GM23338 (cell line): ENCODE results near the gene HDAC11.

ENCODE experiments used
- CREB1 ChIP-seq: fragments of 250-450 bp; sonication (Bioruptor Pico); IDR thresholded peaks from 2 replicates; pipeline ENCODE4 v1.5.0; 2020; ENCODE audit warnings: low read depth, mild to moderate bottlenecking, moderate library complexity
- EZH2 ChIP-seq: fragments of 200-600 bp; sonication (generic); IDR thresholded peaks from one replicate; pipeline ENCODE4 v1.8.0; 2017; ENCODE audit warnings: antibody characterized with exemption, mild to moderate bottlenecking, low read depth; ENCODE audit not compliant: unreplicated experiment
- EZH2phosphoT487 ChIP-seq: fragments of 200-600 bp; sonication (generic); IDR thresholded peaks from one replicate; pipeline ENCODE4 v1.8.1; 2018; ENCODE audit warnings: antibody characterized with exemption; ENCODE audit not compliant: unreplicated experiment
- JUNB ChIP-seq: IDR thresholded peaks from one replicate; pipeline ENCODE4 v1.6.1; 2016; ENCODE audit warnings: antibody characterized with exemption; ENCODE audit not compliant: unreplicated experiment
- POLR2AphosphoS5 ChIP-seq: IDR thresholded peaks from 2 replicates; pipeline ENCODE4 v1.6.1; 2016; ENCODE audit warnings: antibody characterized with exemption, low read depth
- ZNF114 ChIP-seq: fragments of 250-450 bp; sonication (Bioruptor Pico); IDR thresholded peaks from 2 replicates; pipeline ENCODE4 v1.5.0; 2020; ENCODE audit warnings: mild to moderate bottlenecking, moderate library complexity
- TF ChIP-seq, protein P1 (sequence below), 2 experiments: fragments of 200-600 bp in 1 of 2; sonication (generic) in 1 of 2; conservative IDR thresholded peaks; 2 replicates each; pipeline versions ENCODE4 v1.5.1 to v1.6.1; 2016 to 2017; ENCODE audit warnings: antibody characterized with exemption in 2 of 2, low read depth in 2 of 2, mild to moderate bottlenecking in 2 of 2, moderate library complexity in 1 of 2
- TF ChIP-seq, protein P2 (sequence below): IDR thresholded peaks from one replicate; pipeline ENCODE4 v1.6.1; 2018; ENCODE audit warnings: antibody characterized with exemption; ENCODE audit not compliant: unreplicated experiment
- TF ChIP-seq, protein P3 (sequence below): IDR thresholded peaks from 2 replicates; pipeline ENCODE4 v1.6.1; 2016; ENCODE audit warnings: antibody characterized with exemption
- TF ChIP-seq, protein P4 (sequence below): fragments of 250-450 bp; sonication (Bioruptor Pico); IDR thresholded peaks from 2 replicates; pipeline ENCODE4 v1.5.0; 2020; ENCODE audit warnings: mild to moderate bottlenecking, moderate library complexity

DNA sequence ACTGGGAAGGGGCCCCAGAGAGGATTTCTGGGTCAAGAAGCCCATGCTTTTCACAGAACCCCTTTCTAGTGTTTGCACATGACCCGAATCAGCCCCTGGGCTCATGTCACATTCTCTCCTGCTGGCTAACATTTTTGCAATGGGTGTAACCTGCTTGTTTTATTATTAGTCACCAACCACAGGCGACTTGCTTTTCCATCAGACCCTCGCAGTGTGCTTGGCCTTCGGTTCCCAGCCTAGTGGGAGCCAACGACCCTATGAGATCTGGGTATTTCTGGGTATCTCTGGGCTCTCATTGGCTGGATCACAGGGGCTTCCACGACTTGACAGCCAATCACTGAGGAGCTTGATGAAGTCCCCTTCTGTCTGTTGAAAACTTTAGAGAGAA, 57.8 kb downstream of the HDAC11 start:
- TF ChIP-seq, protein P1, sequence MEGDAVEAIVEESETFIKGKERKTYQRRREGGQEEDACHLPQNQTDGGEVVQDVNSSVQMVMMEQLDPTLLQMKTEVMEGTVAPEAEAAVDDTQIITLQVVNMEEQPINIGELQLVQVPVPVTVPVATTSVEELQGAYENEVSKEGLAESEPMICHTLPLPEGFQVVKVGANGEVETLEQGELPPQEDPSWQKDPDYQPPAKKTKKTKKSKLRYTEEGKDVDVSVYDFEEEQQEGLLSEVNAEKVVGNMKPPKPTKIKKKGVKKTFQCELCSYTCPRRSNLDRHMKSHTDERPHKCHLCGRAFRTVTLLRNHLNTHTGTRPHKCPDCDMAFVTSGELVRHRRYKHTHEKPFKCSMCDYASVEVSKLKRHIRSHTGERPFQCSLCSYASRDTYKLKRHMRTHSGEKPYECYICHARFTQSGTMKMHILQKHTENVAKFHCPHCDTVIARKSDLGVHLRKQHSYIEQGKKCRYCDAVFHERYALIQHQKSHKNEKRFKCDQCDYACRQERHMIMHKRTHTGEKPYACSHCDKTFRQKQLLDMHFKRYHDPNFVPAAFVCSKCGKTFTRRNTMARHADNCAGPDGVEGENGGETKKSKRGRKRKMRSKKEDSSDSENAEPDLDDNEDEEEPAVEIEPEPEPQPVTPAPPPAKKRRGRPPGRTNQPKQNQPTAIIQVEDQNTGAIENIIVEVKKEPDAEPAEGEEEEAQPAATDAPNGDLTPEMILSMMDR (conservative IDR thresholded peaks at IDR 0.05; ENCODE audit: low read depth in 2 of 2) = no peak
- TF ChIP-seq CREB1 = no peak
- TF ChIP-seq EZH2 = no peak
- TF ChIP-seq POLR2AphosphoS5 = no peak
- TF ChIP-seq EZH2phosphoT487 = no peak
- TF ChIP-seq, protein P2, sequence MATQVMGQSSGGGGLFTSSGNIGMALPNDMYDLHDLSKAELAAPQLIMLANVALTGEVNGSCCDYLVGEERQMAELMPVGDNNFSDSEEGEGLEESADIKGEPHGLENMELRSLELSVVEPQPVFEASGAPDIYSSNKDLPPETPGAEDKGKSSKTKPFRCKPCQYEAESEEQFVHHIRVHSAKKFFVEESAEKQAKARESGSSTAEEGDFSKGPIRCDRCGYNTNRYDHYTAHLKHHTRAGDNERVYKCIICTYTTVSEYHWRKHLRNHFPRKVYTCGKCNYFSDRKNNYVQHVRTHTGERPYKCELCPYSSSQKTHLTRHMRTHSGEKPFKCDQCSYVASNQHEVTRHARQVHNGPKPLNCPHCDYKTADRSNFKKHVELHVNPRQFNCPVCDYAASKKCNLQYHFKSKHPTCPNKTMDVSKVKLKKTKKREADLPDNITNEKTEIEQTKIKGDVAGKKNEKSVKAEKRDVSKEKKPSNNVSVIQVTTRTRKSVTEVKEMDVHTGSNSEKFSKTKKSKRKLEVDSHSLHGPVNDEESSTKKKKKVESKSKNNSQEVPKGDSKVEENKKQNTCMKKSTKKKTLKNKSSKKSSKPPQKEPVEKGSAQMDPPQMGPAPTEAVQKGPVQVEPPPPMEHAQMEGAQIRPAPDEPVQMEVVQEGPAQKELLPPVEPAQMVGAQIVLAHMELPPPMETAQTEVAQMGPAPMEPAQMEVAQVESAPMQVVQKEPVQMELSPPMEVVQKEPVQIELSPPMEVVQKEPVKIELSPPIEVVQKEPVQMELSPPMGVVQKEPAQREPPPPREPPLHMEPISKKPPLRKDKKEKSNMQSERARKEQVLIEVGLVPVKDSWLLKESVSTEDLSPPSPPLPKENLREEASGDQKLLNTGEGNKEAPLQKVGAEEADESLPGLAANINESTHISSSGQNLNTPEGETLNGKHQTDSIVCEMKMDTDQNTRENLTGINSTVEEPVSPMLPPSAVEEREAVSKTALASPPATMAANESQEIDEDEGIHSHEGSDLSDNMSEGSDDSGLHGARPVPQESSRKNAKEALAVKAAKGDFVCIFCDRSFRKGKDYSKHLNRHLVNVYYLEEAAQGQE = no peak
- TF ChIP-seq ZNF114 (CRISPR knock-in tag) = no peak
- no peak for TF ChIP-seq JUNB
- TF ChIP-seq, protein P3, sequence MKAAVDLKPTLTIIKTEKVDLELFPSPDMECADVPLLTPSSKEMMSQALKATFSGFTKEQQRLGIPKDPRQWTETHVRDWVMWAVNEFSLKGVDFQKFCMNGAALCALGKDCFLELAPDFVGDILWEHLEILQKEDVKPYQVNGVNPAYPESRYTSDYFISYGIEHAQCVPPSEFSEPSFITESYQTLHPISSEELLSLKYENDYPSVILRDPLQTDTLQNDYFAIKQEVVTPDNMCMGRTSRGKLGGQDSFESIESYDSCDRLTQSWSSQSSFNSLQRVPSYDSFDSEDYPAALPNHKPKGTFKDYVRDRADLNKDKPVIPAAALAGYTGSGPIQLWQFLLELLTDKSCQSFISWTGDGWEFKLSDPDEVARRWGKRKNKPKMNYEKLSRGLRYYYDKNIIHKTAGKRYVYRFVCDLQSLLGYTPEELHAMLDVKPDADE = no peak
- TF ChIP-seq, protein P4, sequence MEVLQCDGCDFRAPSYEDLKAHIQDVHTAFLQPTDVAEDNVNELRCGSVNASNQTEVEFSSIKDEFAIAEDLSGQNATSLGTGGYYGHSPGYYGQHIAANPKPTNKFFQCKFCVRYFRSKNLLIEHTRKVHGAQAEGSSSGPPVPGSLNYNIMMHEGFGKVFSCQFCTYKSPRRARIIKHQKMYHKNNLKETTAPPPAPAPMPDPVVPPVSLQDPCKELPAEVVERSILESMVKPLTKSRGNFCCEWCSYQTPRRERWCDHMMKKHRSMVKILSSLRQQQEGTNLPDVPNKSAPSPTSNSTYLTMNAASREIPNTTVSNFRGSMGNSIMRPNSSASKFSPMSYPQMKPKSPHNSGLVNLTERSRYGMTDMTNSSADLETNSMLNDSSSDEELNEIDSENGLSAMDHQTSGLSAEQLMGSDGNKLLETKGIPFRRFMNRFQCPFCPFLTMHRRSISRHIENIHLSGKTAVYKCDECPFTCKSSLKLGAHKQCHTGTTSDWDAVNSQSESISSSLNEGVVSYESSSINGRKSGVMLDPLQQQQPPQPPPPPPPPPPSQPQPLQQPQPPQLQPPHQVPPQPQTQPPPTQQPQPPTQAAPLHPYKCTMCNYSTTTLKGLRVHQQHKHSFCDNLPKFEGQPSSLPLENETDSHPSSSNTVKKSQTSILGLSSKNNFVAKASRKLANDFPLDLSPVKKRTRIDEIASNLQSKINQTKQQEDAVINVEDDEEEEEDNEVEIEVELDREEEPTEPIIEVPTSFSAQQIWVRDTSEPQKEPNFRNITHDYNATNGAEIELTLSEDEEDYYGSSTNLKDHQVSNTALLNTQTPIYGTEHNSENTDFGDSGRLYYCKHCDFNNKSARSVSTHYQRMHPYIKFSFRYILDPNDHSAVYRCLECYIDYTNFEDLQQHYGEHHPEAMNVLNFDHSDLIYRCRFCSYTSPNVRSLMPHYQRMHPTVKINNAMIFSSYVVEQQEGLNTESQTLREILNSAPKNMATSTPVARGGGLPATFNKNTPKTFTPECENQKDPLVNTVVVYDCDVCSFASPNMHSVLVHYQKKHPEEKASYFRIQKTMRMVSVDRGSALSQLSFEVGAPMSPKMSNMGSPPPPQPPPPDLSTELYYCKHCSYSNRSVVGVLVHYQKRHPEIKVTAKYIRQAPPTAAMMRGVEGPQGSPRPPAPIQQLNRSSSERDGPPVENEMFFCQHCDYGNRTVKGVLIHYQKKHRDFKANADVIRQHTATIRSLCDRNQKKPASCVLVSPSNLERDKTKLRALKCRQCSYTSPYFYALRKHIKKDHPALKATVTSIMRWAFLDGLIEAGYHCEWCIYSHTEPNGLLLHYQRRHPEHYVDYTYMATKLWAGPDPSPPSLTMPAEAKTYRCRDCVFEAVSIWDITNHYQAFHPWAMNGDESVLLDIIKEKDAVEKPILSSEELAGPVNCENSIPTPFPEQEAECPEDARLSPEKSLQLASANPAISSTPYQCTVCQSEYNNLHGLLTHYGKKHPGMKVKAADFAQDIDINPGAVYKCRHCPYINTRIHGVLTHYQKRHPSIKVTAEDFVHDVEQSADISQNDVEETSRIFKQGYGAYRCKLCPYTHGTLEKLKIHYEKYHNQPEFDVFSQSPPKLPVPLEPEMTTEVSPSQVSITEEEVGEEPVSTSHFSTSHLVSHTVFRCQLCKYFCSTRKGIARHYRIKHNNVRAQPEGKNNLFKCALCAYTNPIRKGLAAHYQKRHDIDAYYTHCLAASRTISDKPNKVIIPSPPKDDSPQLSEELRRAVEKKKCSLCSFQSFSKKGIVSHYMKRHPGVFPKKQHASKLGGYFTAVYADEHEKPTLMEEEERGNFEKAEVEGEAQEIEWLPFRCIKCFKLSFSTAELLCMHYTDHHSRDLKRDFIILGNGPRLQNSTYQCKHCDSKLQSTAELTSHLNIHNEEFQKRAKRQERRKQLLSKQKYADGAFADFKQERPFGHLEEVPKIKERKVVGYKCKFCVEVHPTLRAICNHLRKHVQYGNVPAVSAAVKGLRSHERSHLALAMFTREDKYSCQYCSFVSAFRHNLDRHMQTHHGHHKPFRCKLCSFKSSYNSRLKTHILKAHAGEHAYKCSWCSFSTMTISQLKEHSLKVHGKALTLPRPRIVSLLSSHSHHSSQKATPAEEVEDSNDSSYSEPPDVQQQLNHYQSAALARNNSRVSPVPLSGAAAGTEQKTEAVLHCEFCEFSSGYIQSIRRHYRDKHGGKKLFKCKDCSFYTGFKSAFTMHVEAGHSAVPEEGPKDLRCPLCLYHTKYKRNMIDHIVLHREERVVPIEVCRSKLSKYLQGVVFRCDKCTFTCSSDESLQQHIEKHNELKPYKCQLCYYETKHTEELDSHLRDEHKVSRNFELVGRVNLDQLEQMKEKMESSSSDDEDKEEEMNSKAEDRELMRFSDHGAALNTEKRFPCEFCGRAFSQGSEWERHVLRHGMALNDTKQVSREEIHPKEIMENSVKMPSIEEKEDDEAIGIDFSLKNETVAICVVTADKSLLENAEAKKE (CRISPR knock-in tag) = no peak
